WTC11 (cell line): Measurements from ENCODE around the gene DCTD. TPM values are rescaled to one million over a fixed set of nuclear protein-coding genes. Genes with fewer than 3 reads are reported as not detected.

Source experiments
- ATAC-seq: fragments of 200-7000 bp; cut with Tn5 transposase; 2 replicates; pipeline ENCODE4 v1.10.0; 2021; ENCODE audit warnings: mild to moderate bottlenecking, moderate library complexity
- CTCF ChIA-PET: fragments of 300-600 bp; sonication (Branson Sonifier 250); formaldehyde crosslinking; loops from one replicate; lab custom pipeline; 2021; ENCODE audit warnings: antibody characterized with exemption; lab: Charles Lee
- POLR2A ChIA-PET: fragments of 350-600 bp; sonication (Branson Sonifier 250); formaldehyde crosslinking; loops from one replicate; lab custom pipeline; 2021; ENCODE audit warnings: antibody characterized with exemption; lab: Charles Lee
- DNase-seq: peaks from one replicate; pipeline ENCODE4 v3.0.0; 2021; ENCODE audit warnings: low spot score
- H3K27ac Mint-ChIP-seq: 2 replicates; pipeline ENCODE4 v1.8.0; 2021; ENCODE audit warnings: mixed read lengths
- H3K27me3 Mint-ChIP-seq: 2 replicates; pipeline ENCODE4 v1.8.0; 2021; ENCODE audit warnings: low read depth, mild to moderate bottlenecking, moderate library complexity, mixed read lengths
- H3K36me3 Mint-ChIP-seq: 2 replicates; pipeline ENCODE4 v1.8.0; 2021; ENCODE audit warnings: mixed read lengths
- H3K4me1 Mint-ChIP-seq: 2 replicates; pipeline ENCODE4 v1.8.0; 2022; ENCODE audit warnings: mixed read lengths
- H3K4me3 Mint-ChIP-seq: 2 replicates; pipeline ENCODE4 v1.8.0; 2021; ENCODE audit warnings: mild to moderate bottlenecking, moderate library complexity, mixed read lengths
- H3K9me3 Mint-ChIP-seq: 2 replicates; pipeline ENCODE4 v1.8.0; 2021; ENCODE audit warnings: mixed read lengths
- MXD4 ChIP-seq: fragments of 250-450 bp; sonication (Bioruptor Pico); IDR thresholded peaks from 2 replicates; pipeline ENCODE4 v1.8.0; 2021; ENCODE audit warnings: mild to moderate bottlenecking, moderate library complexity, borderline replicate concordance
- NFATC4 ChIP-seq: fragments of 250-450 bp; sonication (Bioruptor Pico); IDR thresholded peaks from 2 replicates; pipeline ENCODE4 v1.9.0; 2021; ENCODE audit warnings: mild to moderate bottlenecking
- SMAD4 ChIP-seq: sonication (generic); formaldehyde crosslinking; IDR thresholded peaks from 2 replicates; pipeline ENCODE4 v1.8.0; 2022; ENCODE audit warnings: mild to moderate bottlenecking, missing genetic modification reagents
- SOX15 ChIP-seq: fragments of 250-450 bp; sonication (Bioruptor Pico); IDR thresholded peaks from 2 replicates; pipeline ENCODE4 v1.9.0; 2021; ENCODE audit warnings: mild to moderate bottlenecking
- ZNF263 ChIP-seq: sonication (generic); formaldehyde crosslinking; IDR thresholded peaks from 2 replicates; pipeline ENCODE4 v1.8.1; 2022; ENCODE audit warnings: low read depth, mild to moderate bottlenecking, moderate library complexity, missing genetic modification reagents
- ZNF396 ChIP-seq: fragments of 250-450 bp; sonication (Bioruptor Pico); IDR thresholded peaks from 2 replicates; pipeline ENCODE4 v1.8.0; 2021; ENCODE audit warnings: mild to moderate bottlenecking, moderate library complexity, borderline replicate concordance
- total RNA-seq: library from RNA; stranded (reverse); gene quantifications from 3 replicates; pipeline ENCODE4 v1.2.3, GENCODE V29; 2021
- TF ChIP-seq, protein P1 (sequence below): sonication (generic); formaldehyde crosslinking; IDR thresholded peaks from 2 replicates; pipeline ENCODE4 v1.8.0; 2023; ENCODE audit warnings: mild to moderate bottlenecking, missing genetic modification reagents
- TF ChIP-seq, protein P2 (sequence below): fragments of 250-450 bp; sonication (Bioruptor Pico); IDR thresholded peaks from 2 replicates; pipeline ENCODE4 v1.9.0; 2021; ENCODE audit warnings: mild to moderate bottlenecking
- TF ChIP-seq, protein P3 (sequence below): sonication (generic); formaldehyde crosslinking; IDR thresholded peaks from 2 replicates; pipeline ENCODE4 v1.8.1; 2023; ENCODE audit warnings: mild to moderate bottlenecking, missing genetic modification reagents
- TF ChIP-seq, protein P4 (sequence below): sonication (generic); formaldehyde crosslinking; IDR thresholded peaks from 2 replicates; pipeline ENCODE4 v1.8.0; 2022; ENCODE audit warnings: missing genetic modification reagents
- TF ChIP-seq, protein P5 (sequence below): sonication (generic); formaldehyde crosslinking; IDR thresholded peaks from 2 replicates; pipeline ENCODE4 v1.8.1; 2023; ENCODE audit warnings: mild to moderate bottlenecking, missing genetic modification reagents, moderate library complexity
- TF ChIP-seq, protein P6 (sequence below): fragments of 250-450 bp; sonication (Bioruptor Pico); IDR thresholded peaks from 2 replicates; pipeline ENCODE4 v1.9.0; 2021; ENCODE audit warnings: mild to moderate bottlenecking, borderline replicate concordance
- TF ChIP-seq, protein P7 (sequence below): sonication (generic); formaldehyde crosslinking; IDR thresholded peaks from 2 replicates; pipeline ENCODE4 v1.8.1; 2023; ENCODE audit warnings: mild to moderate bottlenecking, missing genetic modification reagents

DCTD gene
- total RNA-seq, 1 experiment from 2014 or later = 56.8 TPM

DNA sequence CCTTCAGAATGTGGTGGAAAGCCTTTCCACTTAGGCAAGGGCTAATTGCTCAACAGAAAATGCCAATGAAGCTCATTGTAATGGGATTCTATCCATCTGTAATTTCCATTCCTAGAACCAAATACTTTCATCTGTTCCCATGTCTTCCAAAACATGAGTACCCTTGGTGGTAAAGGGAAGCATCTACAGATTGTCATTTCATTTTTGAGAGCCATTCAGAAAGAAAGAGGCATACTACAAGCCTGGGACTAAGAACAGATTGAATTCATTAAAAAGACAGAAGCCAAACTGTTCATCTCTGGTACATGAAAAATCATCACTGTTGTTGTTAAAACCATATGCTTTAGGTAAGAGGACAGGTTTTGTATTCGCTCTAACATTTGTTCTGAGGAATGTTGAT is 43.6 kb upstream of the DCTD start:
- Mint-ChIP-seq H3K36me3 (peaks cover 7% of the 10 kb centered on the region; the same call in 1 of the 2 replicates), H3K27ac (no peak overlapping the region), H3K4me3 (no peak overlapping the region), H3K9me3 (peaks cover 27% of the 10 kb centered on the region)
- DNase-seq = no peak
- TF ChIP-seq ZNF263 (CRISPR knock-in tag) (no peak), SMAD4 (CRISPR knock-in tag) (no peak)
- TF ChIP-seq, protein P1, sequence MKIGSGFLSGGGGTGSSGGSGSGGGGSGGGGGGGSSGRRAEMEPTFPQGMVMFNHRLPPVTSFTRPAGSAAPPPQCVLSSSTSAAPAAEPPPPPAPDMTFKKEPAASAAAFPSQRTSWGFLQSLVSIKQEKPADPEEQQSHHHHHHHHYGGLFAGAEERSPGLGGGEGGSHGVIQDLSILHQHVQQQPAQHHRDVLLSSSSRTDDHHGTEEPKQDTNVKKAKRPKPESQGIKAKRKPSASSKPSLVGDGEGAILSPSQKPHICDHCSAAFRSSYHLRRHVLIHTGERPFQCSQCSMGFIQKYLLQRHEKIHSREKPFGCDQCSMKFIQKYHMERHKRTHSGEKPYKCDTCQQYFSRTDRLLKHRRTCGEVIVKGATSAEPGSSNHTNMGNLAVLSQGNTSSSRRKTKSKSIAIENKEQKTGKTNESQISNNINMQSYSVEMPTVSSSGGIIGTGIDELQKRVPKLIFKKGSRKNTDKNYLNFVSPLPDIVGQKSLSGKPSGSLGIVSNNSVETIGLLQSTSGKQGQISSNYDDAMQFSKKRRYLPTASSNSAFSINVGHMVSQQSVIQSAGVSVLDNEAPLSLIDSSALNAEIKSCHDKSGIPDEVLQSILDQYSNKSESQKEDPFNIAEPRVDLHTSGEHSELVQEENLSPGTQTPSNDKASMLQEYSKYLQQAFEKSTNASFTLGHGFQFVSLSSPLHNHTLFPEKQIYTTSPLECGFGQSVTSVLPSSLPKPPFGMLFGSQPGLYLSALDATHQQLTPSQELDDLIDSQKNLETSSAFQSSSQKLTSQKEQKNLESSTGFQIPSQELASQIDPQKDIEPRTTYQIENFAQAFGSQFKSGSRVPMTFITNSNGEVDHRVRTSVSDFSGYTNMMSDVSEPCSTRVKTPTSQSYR (CRISPR knock-in tag) = no peak
- TF ChIP-seq, protein P2, sequence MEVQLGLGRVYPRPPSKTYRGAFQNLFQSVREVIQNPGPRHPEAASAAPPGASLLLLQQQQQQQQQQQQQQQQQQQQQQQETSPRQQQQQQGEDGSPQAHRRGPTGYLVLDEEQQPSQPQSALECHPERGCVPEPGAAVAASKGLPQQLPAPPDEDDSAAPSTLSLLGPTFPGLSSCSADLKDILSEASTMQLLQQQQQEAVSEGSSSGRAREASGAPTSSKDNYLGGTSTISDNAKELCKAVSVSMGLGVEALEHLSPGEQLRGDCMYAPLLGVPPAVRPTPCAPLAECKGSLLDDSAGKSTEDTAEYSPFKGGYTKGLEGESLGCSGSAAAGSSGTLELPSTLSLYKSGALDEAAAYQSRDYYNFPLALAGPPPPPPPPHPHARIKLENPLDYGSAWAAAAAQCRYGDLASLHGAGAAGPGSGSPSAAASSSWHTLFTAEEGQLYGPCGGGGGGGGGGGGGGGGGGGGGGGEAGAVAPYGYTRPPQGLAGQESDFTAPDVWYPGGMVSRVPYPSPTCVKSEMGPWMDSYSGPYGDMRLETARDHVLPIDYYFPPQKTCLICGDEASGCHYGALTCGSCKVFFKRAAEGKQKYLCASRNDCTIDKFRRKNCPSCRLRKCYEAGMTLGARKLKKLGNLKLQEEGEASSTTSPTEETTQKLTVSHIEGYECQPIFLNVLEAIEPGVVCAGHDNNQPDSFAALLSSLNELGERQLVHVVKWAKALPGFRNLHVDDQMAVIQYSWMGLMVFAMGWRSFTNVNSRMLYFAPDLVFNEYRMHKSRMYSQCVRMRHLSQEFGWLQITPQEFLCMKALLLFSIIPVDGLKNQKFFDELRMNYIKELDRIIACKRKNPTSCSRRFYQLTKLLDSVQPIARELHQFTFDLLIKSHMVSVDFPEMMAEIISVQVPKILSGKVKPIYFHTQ (CRISPR knock-in tag) = no peak
- TF ChIP-seq, all 79 proteins: peak for 0
- H3K27me3 Mint-ChIP-seq = no peaks in the 10 kb centered on the region; the same call in 1 of the 2 replicates
- no peak for ATAC-seq
- ChIA-PET POLR2A (no interaction called here), CTCF (interaction anchor here (0.6 kb wide), 2 partner anchors 10 to 296 kb away, joined by 3 read pairs; no protein-coding TSS in a partner anchor)
- no peaks in the 10 kb centered on the region for H3K4me1 Mint-ChIP-seq

DNA sequence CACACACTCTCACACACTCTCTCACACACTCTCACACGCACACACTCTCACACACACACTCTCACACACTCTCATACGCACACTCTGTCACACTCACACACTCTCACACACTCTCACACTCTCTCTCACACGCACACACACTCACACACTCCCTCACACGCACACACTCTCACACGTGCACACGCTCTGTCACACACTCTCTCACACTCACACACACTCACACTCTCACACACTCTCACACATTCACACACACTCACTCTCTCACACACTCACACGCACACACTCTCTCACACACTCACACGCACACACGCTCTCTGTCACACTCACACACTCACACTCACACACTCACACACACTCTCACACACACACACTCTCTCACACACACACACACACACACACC is 43.0 kb upstream of the DCTD start:
- TF ChIP-seq, protein P3, sequence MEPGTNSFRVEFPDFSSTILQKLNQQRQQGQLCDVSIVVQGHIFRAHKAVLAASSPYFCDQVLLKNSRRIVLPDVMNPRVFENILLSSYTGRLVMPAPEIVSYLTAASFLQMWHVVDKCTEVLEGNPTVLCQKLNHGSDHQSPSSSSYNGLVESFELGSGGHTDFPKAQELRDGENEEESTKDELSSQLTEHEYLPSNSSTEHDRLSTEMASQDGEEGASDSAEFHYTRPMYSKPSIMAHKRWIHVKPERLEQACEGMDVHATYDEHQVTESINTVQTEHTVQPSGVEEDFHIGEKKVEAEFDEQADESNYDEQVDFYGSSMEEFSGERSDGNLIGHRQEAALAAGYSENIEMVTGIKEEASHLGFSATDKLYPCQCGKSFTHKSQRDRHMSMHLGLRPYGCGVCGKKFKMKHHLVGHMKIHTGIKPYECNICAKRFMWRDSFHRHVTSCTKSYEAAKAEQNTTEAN (CRISPR knock-in tag) = peak; percentile 96
- no peak for TF ChIP-seq SOX15
- ChIA-PET POLR2A (no interaction called here), CTCF (no interaction called here)
- no peaks in the 10 kb centered on the region; the same call in 1 of the 2 replicates for H3K27me3 Mint-ChIP-seq
- DNase-seq (no peak), ATAC-seq (no peak)
- H3K36me3 Mint-ChIP-seq = peaks cover 7% of the 10 kb centered on the region; the same call in 1 of the 2 replicates
- H3K4me1 Mint-ChIP-seq = no peaks in the 10 kb centered on the region
- no peak overlapping the region for H3K4me3 Mint-ChIP-seq
- H3K27ac Mint-ChIP-seq = no peak overlapping the region
- peaks cover 32% of the 10 kb centered on the region for H3K9me3 Mint-ChIP-seq

DNA sequence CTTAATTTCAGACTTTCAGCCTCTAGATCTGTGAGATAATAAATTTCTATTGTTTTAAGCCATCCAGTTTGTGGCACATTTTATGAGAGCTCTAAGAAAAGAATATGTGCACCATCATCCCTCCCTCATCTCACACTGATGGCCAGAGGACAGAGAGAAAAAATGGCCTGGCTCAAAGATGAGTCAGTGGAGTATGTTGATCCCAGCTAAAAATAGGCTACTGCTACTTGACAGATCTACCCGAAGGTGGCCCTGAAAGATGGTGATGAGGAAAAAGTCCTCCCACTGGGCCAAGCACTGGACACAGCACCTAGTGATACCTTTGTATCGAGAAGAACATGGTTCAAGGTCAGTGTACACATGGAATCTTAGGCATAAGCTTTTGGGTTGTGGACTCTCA is 38.2 kb upstream of the DCTD start:
- peaks cover 45% of the 10 kb centered on the region for H3K9me3 Mint-ChIP-seq
- H3K36me3 Mint-ChIP-seq = peaks cover 7% of the 10 kb centered on the region; the same call in 1 of the 2 replicates
- POLR2A ChIA-PET = no interaction called here
- no peaks in the 10 kb centered on the region; the same call in 1 of the 2 replicates for H3K27me3 Mint-ChIP-seq
- H3K4me3 Mint-ChIP-seq = no peak overlapping the region
- DNase-seq (no peak), ATAC-seq (no peak)
- CTCF ChIA-PET = no interaction called here
- H3K27ac Mint-ChIP-seq = no peak overlapping the region
- no peaks in the 10 kb centered on the region for H3K4me1 Mint-ChIP-seq
- TF ChIP-seq, protein P4, sequence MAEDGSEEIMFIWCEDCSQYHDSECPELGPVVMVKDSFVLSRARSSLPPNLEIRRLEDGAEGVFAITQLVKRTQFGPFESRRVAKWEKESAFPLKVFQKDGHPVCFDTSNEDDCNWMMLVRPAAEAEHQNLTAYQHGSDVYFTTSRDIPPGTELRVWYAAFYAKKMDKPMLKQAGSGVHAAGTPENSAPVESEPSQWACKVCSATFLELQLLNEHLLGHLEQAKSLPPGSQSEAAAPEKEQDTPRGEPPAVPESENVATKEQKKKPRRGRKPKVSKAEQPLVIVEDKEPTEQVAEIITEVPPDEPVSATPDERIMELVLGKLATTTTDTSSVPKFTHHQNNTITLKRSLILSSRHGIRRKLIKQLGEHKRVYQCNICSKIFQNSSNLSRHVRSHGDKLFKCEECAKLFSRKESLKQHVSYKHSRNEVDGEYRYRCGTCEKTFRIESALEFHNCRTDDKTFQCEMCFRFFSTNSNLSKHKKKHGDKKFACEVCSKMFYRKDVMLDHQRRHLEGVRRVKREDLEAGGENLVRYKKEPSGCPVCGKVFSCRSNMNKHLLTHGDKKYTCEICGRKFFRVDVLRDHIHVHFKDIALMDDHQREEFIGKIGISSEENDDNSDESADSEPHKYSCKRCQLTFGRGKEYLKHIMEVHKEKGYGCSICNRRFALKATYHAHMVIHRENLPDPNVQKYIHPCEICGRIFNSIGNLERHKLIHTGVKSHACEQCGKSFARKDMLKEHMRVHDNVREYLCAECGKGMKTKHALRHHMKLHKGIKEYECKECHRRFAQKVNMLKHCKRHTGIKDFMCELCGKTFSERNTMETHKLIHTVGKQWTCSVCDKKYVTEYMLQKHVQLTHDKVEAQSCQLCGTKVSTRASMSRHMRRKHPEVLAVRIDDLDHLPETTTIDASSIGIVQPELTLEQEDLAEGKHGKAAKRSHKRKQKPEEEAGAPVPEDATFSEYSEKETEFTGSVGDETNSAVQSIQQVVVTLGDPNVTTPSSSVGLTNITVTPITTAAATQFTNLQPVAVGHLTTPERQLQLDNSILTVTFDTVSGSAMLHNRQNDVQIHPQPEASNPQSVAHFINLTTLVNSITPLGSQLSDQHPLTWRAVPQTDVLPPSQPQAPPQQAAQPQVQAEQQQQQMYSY = no peak
- TF ChIP-seq MXD4 (CRISPR knock-in tag) (no peak), NFATC4 (no peak), ZNF396 (CRISPR knock-in tag) (no peak)
- TF ChIP-seq, protein P5, sequence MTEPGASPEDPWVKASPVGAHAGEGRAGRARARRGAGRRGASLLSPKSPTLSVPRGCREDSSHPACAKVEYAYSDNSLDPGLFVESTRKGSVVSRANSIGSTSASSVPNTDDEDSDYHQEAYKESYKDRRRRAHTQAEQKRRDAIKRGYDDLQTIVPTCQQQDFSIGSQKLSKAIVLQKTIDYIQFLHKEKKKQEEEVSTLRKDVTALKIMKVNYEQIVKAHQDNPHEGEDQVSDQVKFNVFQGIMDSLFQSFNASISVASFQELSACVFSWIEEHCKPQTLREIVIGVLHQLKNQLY (CRISPR knock-in tag) = no peak
- TF ChIP-seq, protein P6, sequence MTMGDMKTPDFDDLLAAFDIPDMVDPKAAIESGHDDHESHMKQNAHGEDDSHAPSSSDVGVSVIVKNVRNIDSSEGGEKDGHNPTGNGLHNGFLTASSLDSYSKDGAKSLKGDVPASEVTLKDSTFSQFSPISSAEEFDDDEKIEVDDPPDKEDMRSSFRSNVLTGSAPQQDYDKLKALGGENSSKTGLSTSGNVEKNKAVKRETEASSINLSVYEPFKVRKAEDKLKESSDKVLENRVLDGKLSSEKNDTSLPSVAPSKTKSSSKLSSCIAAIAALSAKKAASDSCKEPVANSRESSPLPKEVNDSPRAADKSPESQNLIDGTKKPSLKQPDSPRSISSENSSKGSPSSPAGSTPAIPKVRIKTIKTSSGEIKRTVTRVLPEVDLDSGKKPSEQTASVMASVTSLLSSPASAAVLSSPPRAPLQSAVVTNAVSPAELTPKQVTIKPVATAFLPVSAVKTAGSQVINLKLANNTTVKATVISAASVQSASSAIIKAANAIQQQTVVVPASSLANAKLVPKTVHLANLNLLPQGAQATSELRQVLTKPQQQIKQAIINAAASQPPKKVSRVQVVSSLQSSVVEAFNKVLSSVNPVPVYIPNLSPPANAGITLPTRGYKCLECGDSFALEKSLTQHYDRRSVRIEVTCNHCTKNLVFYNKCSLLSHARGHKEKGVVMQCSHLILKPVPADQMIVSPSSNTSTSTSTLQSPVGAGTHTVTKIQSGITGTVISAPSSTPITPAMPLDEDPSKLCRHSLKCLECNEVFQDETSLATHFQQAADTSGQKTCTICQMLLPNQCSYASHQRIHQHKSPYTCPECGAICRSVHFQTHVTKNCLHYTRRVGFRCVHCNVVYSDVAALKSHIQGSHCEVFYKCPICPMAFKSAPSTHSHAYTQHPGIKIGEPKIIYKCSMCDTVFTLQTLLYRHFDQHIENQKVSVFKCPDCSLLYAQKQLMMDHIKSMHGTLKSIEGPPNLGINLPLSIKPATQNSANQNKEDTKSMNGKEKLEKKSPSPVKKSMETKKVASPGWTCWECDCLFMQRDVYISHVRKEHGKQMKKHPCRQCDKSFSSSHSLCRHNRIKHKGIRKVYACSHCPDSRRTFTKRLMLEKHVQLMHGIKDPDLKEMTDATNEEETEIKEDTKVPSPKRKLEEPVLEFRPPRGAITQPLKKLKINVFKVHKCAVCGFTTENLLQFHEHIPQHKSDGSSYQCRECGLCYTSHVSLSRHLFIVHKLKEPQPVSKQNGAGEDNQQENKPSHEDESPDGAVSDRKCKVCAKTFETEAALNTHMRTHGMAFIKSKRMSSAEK (CRISPR knock-in tag) = no peak
- TF ChIP-seq, protein P7, sequence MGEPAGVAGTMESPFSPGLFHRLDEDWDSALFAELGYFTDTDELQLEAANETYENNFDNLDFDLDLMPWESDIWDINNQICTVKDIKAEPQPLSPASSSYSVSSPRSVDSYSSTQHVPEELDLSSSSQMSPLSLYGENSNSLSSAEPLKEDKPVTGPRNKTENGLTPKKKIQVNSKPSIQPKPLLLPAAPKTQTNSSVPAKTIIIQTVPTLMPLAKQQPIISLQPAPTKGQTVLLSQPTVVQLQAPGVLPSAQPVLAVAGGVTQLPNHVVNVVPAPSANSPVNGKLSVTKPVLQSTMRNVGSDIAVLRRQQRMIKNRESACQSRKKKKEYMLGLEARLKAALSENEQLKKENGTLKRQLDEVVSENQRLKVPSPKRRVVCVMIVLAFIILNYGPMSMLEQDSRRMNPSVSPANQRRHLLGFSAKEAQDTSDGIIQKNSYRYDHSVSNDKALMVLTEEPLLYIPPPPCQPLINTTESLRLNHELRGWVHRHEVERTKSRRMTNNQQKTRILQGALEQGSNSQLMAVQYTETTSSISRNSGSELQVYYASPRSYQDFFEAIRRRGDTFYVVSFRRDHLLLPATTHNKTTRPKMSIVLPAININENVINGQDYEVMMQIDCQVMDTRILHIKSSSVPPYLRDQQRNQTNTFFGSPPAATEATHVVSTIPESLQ = no peak
